AG09319 (cell line): ENCODE measurements around the gene TBL3.

ENCODE experiments used
- DNase-seq: peaks from one replicate; pipeline ENCODE4 v3.0.0-alpha.2; 2010; ENCODE audit warnings: low read depth; ENCODE audit errors: extremely low read depth
- CTCF ChIP-seq: IDR thresholded peaks from 2 replicates; pipeline ENCODE4 v1.5.1; 2011; ENCODE audit warnings: low read depth, mild to moderate bottlenecking, inconsistent platforms, low read length, moderate library complexity

The TBL3 gene

GRCh38 chr16:1997494-1998359 is 25.9 kb downstream of the TBL3 start:
- peak; percentile 61 for DNase-seq
- no peak for TF ChIP-seq CTCF

- TF ChIP-seq CTCF = no peak
- no peak for DNase-seq
These were observed 26.5 kb downstream of the TBL3 start for GRCh38 chr16:1998360-1998835.

- no peak for DNase-seq
- no peak for TF ChIP-seq CTCF
These were observed 27.3 kb downstream of the TBL3 start for GRCh38 chr16:1998852-1999801.

GRCh38 chr16:1999866-2000514 is 28.1 kb downstream of the TBL3 start:
- TF ChIP-seq CTCF = no peak
- DNase-seq = no peak

GRCh38 chr16:2001035-2001434 is 29.2 kb downstream of the TBL3 start:
- TF ChIP-seq CTCF = no peak

GRCh38 chr16:2001456-2002355 is 29.9 kb downstream of the TBL3 start:
- no peak for DNase-seq
- no peak for TF ChIP-seq CTCF

More at GRCh38 chr16:2001035-2001434, 29.2 kb downstream of the TBL3 start:
- no peak for DNase-seq
